Caco-2 (cell line): ENCODE measurements around the gene KCNK18. TPM values are rescaled to one million over a fixed set of nuclear protein-coding genes. Genes with fewer than 3 reads are reported as not detected.

Source experiments
- BruUV-seq: library from RNA; stranded (reverse); fragments of 400-500 nt; replicated peaks from 2 replicates; lab custom pipeline; 2021; lab: Mats Ljungman, UMichigan
- CTCF ChIA-PET: fragments of 300-600 bp; sonication (Branson Sonifier 250); formaldehyde crosslinking; loops from one replicate; lab custom pipeline; 2022; ENCODE audit warnings: antibody characterized with exemption; lab: Charles Lee
- POLR2A ChIA-PET: fragments of 300-600 bp; sonication (Branson Sonifier 250); formaldehyde crosslinking; loops from one replicate; lab custom pipeline; 2022; ENCODE audit warnings: antibody characterized with exemption; lab: Charles Lee
- DNase-seq, 2 experiments: peaks; one replicate each; pipeline versions ENCODE4 v3.0.0 to v3.0.0-alpha.2; 2020 to 2022
- H3K27me3 ChIP-seq: replicated peaks from 2 replicates; pipeline ENCODE4 v1.6.0; 2011; ENCODE audit warnings: low read length; ENCODE audit not compliant: control insufficient read depth, insufficient read depth
- H3K36me3 ChIP-seq: 2 replicates; pipeline ENCODE4 v1.5.1; 2011; ENCODE audit warnings: low read length; ENCODE audit not compliant: control insufficient read depth, insufficient read depth
- H3K4me1 ChIP-seq: fragments of 250-450 bp; sonication (Bioruptor Pico); 2 replicates; pipeline ENCODE4 v1.5.1; 2020; ENCODE audit warnings: mild to moderate bottlenecking
- H3K4me3 ChIP-seq: 2 replicates; pipeline ENCODE4 v1.5.1; 2011; ENCODE audit warnings: low read depth, mild to moderate bottlenecking, control low read depth, low read length
- H3K9me3 ChIP-seq: fragments of 250-450 bp; sonication (Bioruptor Pico); 2 replicates; pipeline ENCODE4 v1.5.1; 2020; ENCODE audit warnings: mild to moderate bottlenecking, moderate library complexity
- H3K27ac Mint-ChIP-seq: one replicate; pipeline ENCODE4 v1.8.0; 2022; ENCODE audit warnings: mixed read lengths; ENCODE audit not compliant: unreplicated experiment
- H3K27me3 Mint-ChIP-seq: one replicate; pipeline ENCODE4 v1.8.0; 2022; ENCODE audit warnings: mixed read lengths; ENCODE audit not compliant: insufficient read depth, unreplicated experiment
- H3K36me3 Mint-ChIP-seq: one replicate; pipeline ENCODE4 v1.8.0; 2022; ENCODE audit warnings: mild to moderate bottlenecking, mixed read lengths; ENCODE audit not compliant: insufficient read depth, unreplicated experiment
- H3K4me1 Mint-ChIP-seq: one replicate; pipeline ENCODE4 v1.8.0; 2022; ENCODE audit warnings: low read depth, mixed read lengths; ENCODE audit not compliant: unreplicated experiment
- H3K4me3 Mint-ChIP-seq: one replicate; pipeline ENCODE4 v1.8.0; 2022; ENCODE audit warnings: mild to moderate bottlenecking, moderate library complexity, mixed read lengths; ENCODE audit not compliant: unreplicated experiment
- H3K9me3 Mint-ChIP-seq: one replicate; pipeline ENCODE4 v1.8.0; 2022; ENCODE audit warnings: mixed read lengths; ENCODE audit not compliant: unreplicated experiment
- intact Hi-C: fragments of 100-400 bp; cut with micrococcal nuclease; formaldehyde crosslinking; loops from one replicate; pipeline ENCODE4 v1.10.0; 2022; ENCODE audit not compliant: unreplicated experiment
- total RNA-seq: library from RNA; stranded (reverse); gene quantifications from 2 replicates; pipeline ENCODE4 v1.2.3, GENCODE V29; 2022
- TF ChIP-seq, protein P1 (sequence below), 2 experiments: fragments of 200-600 bp in 1 of 2; IDR thresholded peaks; 1 replicate in 1 of 2; 2 replicates in 1 of 2; pipeline versions ENCODE4 v1.5.1 to v1.8.0; 2011 to 2022; ENCODE audit warnings: antibody characterized with exemption in 1 of 2, control low read depth in 1 of 2, inconsistent platforms in 1 of 2, low read depth in 1 of 2, low read length in 1 of 2, mild to moderate bottlenecking in 1 of 2, moderate library complexity in 1 of 2; ENCODE audit not compliant: insufficient read depth in 1 of 2, severe bottlenecking in 1 of 2, unreplicated experiment in 1 of 2

KCNK18 gene
- total RNA-seq, 1 experiment from 2014 or later, result not detected

DNA sequence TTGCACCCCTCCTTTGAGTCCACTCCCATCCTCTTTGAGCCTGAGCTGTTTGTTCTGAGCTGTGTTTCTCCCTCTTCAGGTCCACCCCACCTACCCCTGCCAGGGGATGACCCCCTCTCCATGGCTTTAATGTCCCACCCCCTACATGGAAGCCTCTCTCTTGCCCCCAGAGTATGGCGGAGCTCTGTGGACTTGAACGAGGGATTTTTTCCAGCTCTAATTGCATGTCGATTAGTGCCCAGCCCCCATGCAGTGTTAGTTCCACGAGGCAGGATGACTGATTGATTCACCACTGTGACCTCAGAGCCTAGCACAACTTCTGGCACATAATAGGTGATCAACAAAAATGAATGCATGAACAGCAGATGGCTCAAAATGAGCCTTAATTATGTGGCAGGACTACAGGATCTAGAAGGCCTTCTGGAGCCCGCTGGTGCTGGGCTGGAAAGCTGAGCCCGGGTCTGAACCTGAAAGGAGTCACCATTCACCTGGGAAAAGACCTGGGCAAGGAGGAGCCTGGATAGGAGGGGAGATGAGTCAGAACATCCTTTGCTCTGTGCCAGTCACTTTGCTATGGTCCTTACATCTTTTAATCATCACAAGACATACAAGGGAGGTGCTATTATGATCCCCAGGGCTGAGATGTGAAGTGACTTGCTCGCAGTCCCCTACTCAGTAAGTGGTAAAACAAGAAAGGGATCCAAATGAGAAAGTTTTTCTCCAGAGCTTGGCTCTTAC is 26.6 kb downstream of the KCNK18 start:
- no peak for DNase-seq
- ChIA-PET CTCF (interaction anchor here (0.6 to 1.3 kb wide), 2 partner anchors 95 to 697 kb away, joined by 3 to 5 read pairs; no protein-coding TSS in a partner anchor), POLR2A (no interaction called here)
- intact Hi-C loops, result loop anchor here (10.0 kb wide), 1 partner anchor 201 kb away; no protein-coding TSS in a partner anchor
- Mint-ChIP-seq H3K27ac (no peak overlapping the region), H3K4me1 (no peaks in the 10 kb centered on the region), H3K27me3 (no peaks in the 10 kb centered on the region), H3K9me3 (no peaks in the 10 kb centered on the region), H3K4me3 (no peak overlapping the region), H3K36me3 (no peaks in the 10 kb centered on the region)
- TF ChIP-seq, protein P1, sequence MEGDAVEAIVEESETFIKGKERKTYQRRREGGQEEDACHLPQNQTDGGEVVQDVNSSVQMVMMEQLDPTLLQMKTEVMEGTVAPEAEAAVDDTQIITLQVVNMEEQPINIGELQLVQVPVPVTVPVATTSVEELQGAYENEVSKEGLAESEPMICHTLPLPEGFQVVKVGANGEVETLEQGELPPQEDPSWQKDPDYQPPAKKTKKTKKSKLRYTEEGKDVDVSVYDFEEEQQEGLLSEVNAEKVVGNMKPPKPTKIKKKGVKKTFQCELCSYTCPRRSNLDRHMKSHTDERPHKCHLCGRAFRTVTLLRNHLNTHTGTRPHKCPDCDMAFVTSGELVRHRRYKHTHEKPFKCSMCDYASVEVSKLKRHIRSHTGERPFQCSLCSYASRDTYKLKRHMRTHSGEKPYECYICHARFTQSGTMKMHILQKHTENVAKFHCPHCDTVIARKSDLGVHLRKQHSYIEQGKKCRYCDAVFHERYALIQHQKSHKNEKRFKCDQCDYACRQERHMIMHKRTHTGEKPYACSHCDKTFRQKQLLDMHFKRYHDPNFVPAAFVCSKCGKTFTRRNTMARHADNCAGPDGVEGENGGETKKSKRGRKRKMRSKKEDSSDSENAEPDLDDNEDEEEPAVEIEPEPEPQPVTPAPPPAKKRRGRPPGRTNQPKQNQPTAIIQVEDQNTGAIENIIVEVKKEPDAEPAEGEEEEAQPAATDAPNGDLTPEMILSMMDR (IDR thresholded peaks at IDR 0.05; ENCODE audit: insufficient read depth in 1 of 2, low read depth in 1 of 2, low read length in 1 of 2, severe bottlenecking in 1 of 2, unreplicated experiment in 1 of 2), result no peak
- Histone ChIP-seq H3K27me3 (no peaks in the 10 kb centered on the region; the same call in 1 of the 2 replicates), H3K4me1 (0 out of 2 replicates have a peak, but pooled peaks cover 5% of the 10 kb centered on the region), H3K4me3 (no peak overlapping the region), H3K9me3 (no peaks in the 10 kb centered on the region), H3K36me3 (no peaks in the 10 kb centered on the region)
- BruUV-seq, result no TSS peak

DNA sequence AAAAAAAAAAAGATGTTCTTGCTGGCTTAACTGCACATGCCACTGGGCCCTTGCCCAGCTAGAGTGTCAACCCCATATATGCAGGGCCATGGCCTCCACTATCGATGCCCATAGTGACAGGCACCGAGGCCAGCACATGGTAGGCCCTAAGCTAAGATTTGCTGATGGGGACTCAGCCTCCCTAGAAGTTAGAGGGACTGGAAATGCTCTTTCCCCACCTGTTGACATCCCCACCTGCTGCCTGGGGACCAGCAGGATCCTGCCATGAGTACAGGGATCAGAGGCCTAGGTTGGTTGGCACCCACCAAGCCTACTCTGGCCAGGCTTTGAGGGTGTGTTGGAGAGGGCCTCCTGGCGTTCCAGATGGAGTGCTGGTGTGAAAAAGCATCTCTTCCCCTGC is 27.6 kb downstream of the KCNK18 start:
- Mint-ChIP-seq H3K36me3 (no peaks in the 10 kb centered on the region), H3K9me3 (peaks cover 2% of the 10 kb centered on the region), H3K27ac (no peak overlapping the region), H3K4me3 (no peak overlapping the region), H3K4me1 (no peaks in the 10 kb centered on the region), H3K27me3 (peaks cover 4% of the 10 kb centered on the region)
- TF ChIP-seq, protein P1 (IDR thresholded peaks at IDR 0.05; ENCODE audit: insufficient read depth in 1 of 2, low read depth in 1 of 2, low read length in 1 of 2, severe bottlenecking in 1 of 2, unreplicated experiment in 1 of 2), result no peak
- no peaks in the 10 kb centered on the region for H3K9me3 ChIP-seq
- intact Hi-C loops, result loop anchor here (10.0 kb wide), 1 partner anchor 200 kb away; no protein-coding TSS in a partner anchor
- no peaks in the 10 kb centered on the region; the same call in 1 of the 2 replicates for H3K27me3 ChIP-seq
- H3K4me1 ChIP-seq, result 0 out of 2 replicates have a peak, but pooled peaks cover 5% of the 10 kb centered on the region
- H3K4me3 ChIP-seq, result no peak overlapping the region
- POLR2A ChIA-PET, result no interaction called here
- CTCF ChIA-PET, result interaction anchor here (0.6 kb wide), 1 partner anchor 34 kb away, joined by 7 read pairs; no protein-coding TSS in a partner anchor
- no peaks in the 10 kb centered on the region for H3K36me3 ChIP-seq
- no peak for DNase-seq
- no TSS peak for BruUV-seq

DNA sequence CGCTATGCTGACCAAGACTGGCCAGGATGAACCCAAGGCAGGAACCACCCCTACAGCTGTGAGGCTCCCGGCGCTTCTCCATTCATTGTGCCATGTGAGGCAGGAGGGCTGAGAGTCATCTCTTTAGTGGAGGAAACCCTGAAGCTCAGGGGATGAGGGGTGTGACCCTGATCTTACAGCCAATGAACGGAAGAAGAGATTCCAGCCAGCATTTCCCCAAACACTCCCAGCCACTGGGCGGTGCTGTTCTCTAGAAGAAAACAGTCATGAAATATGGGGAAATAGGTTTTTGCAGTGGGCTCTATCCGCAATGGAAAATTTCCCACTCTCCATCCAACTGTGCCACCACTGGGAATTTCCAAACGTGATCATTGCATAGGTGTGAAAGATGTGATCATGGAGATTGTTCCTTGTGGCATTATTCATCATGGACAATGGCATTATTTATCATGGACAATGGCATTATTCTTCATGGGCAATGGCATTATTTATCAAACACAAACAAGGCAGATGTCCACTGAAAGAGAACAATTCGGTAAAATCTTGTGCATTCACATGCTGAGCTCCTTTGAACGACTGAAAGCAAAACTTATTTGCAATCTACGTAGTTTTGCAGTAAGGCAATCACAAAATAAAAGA is 29.6 kb downstream of the KCNK18 start:
- Mint-ChIP-seq H3K36me3 (no peaks in the 10 kb centered on the region), H3K4me3 (no peak overlapping the region), H3K4me1 (no peaks in the 10 kb centered on the region), H3K27ac (no peak overlapping the region), H3K27me3 (peaks cover 20% of the 10 kb centered on the region), H3K9me3 (peaks cover 10% of the 10 kb centered on the region)
- Histone ChIP-seq H3K27me3 (no peaks in the 10 kb centered on the region; the same call in 1 of the 2 replicates), H3K9me3 (0 out of 2 replicates have a peak, but pooled peaks cover 8% of the 10 kb centered on the region), H3K4me1 (no peaks in the 10 kb centered on the region), H3K36me3 (no peaks in the 10 kb centered on the region), H3K4me3 (no peak overlapping the region)
- CTCF ChIA-PET, result interaction anchor here (0.7 to 2.5 kb wide), 3 partner anchors 10 to 93 kb away, joined by 3 to 18 read pairs (median 8); no protein-coding TSS in a partner anchor
- no TSS peak for BruUV-seq
- POLR2A ChIA-PET, result no interaction called here
- intact Hi-C loops, result loop anchor here (1.0 to 10.0 kb wide), 3 partner anchors 93 to 252 kb away; no protein-coding TSS in a partner anchor
- TF ChIP-seq, protein P1 (IDR thresholded peaks at IDR 0.05; ENCODE audit: insufficient read depth in 1 of 2, low read depth in 1 of 2, low read length in 1 of 2, severe bottlenecking in 1 of 2, unreplicated experiment in 1 of 2), result peak; percentile 33 to 87
- DNase-seq, result peak in 1 of 2 experiments; percentile 52
